Stimulated activated CD4-positive, alpha-beta T cell treated with anti-CD3 and anti-CD28 coated beads, TNF-alpha, amount 100 ng/mL, for 1 hour (primary cell): Measurements from ENCODE around the gene NACA2.
"Not testable (repeated sequence)": the region's sequence is repeated elsewhere in the genome, so short reads cannot be mapped to it uniquely, and the experiment has no call there.

Source experiments
- DNase-seq, 3 donors: peaks; one replicate each; pipeline ENCODE4 v3.0.0-alpha.2; 2020; ENCODE audit warnings: low read depth in 3 of 3, low spot score in 1 of 3

The NACA2 gene

DNA sequence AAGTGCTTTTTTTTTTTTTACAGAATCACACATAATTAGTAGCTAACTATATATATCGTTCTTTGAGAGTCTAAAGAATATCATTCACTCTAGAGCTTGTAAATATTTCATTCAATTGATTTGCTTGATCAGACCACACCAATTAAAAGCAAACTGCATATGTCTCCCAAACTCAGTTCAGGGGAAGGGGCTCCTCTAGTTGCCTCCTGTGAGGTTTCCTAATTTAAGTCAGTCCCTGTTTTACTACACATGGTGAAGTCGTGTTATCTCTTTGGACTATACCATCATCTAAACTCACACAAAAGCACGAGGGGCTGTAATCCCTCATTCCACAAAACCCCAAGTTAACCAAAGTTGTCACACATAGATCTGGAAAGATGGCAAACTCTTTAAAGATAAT is 11.7 kb downstream of the NACA2 start:
- no peak for DNase-seq

DNA sequence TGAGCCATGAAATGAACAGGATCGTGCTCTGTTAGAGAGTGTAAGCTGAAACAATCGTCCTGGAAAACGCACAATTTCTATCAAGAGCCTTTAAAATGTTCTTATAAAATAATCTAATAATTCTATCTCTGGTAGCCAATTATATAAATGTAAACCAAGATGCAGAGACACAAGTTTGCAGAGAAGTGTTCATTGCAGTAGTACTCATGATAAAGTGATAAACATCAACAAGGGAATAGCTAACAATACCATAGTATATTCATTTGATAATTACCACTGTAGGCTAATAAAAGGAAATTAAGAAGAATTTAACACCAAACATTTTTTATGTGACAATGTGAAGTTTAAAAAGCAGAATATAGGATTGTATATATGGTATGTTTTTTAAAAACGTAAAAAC is 12.4 kb downstream of the NACA2 start:
- DNase-seq: no peak

DNA sequence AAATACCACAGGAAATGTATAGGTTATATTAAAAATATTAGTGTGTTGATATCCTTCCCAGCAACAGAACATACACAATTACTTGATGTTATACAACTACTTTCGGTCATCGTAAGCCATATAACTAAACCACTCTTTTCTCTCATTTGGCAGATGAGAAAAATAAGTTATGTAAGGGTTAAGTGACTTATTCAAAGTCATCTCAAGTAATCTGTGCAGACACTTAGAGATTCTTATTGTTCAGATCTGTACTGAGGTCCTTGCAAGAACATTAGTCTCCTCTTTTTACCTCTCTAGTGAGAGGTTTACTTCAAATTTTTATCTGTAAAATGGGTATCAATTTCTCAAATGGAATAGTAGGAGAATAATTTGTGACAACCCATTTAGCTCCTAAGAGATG is 15.0 kb downstream of the NACA2 start:
- no peak for DNase-seq

DNA sequence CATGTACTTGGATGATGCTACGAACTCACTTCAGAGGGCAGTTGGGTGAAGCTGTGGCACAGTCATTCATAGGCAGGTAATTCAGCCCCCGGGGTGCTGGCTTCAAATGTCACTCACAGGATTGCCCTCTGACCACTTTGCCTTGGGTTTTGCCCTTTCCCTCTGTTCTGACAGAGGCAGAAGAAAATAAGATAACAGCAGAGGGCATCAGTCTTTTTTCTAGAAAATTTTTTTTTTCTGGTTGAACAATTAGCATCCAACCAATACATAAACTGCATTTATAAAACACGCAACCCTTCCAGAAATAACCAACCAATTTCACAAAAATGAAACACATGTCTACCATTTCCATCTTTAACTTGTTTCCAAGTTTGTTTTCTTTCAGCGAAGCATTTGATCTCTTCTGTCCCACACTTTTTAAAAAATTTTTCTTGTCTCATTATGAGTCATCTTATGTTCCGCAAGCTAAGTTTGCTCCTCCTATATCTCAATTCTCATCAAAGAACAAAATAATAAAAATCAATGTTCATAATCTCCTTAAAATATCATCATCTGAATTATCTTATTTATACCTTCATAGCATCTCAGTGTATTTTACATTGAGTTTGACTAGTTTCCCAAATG is 15.6 kb downstream of the NACA2 start:
- no peak for DNase-seq

DNA sequence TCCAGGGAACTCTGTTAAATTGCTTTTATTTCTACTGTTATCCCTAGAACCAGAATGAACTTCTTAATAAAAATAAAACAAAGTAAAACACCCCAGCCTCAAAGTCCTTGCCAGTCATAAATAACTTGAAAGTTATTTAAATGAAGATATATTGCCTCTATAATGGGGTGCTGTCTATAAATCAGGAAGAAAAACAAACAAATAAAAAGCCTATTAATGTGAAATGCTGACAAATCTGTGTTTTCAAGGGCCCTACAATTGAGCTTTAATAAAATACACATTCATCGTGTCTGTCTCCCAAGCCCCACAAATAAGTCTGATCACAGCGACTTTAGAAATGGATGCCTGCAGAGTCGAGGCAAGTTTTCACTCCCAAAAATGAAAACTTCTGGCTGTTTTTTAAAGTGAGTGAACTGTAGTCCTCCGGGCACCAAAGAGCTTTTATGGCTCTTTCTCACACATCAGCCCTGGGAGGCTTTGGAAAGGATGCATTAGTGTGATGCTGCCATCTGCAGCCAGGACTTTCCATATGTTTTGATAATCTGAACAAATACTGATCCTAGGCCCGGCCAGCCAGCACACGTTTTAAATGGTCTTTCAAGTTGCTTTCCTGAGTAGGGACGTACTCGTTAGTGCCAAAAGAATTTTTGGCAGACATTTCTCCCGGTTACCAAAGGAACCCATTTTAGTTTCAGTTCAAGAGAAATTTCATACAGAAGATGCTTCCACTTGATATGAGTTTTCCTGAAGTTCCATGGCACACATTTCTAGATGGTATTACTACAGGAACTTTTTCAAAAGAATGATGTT is 16.3 kb downstream of the NACA2 start:
- DNase-seq: no peak

DNA sequence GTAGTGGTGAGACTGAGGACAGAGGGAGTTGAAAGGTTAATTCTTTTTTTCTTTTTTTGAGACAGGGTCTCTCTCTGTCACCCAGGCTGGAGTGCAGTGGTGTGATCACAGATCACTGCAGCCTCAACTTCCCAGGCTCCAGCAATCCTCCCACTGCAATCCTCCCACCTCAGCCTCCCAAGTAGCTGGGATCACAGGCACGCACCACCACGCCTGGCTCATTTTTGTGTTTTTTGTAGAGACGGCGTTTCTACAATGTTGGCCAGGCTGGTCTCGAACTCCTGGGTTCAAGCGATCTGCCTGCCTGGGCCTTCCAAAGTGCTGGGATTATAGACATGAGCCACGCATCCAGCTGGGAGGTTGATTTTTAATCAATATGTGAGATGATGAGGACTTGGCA is 18.5 kb downstream of the NACA2 start:
- DNase-seq: not testable (repeated sequence)

DNA sequence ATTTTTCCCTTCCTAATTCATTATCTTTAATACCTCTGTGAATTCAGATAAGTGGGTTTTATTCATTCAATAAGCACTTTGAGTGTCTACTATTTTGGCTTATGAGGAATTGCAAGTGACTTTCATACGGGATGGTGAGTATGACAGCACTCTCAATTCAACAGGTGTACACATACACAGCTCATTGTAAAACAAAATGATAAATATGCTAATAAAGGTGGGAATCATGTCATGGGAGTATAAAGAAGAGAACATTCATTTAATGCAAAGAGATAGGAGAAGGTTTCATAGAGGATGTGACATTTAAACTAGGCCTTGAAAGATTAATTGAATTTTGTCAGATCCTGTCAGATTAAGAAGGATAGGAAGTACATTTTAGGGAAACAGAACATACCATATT is 19.4 kb downstream of the NACA2 start:
- no peak for DNase-seq

DNA sequence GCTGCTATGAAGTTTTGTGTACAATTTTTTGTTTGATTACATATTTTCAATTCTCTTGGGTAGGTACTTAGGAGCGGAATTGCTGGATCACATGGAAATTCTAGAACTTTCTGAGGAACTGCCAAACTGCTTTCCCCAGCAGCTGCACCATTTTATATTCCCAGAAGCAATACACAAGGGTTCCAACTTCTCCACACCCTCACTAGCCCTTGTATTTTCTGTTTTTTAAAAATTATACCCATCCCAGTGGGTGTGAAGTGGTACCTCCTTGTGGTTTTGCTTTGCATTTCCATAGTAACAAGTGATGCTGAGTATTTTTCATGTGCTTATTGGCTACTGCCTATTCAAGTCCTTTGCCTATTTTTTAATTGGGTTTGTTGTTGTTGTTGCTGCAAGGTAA is 20.9 kb downstream of the NACA2 start:
- DNase-seq: no peak

DNA sequence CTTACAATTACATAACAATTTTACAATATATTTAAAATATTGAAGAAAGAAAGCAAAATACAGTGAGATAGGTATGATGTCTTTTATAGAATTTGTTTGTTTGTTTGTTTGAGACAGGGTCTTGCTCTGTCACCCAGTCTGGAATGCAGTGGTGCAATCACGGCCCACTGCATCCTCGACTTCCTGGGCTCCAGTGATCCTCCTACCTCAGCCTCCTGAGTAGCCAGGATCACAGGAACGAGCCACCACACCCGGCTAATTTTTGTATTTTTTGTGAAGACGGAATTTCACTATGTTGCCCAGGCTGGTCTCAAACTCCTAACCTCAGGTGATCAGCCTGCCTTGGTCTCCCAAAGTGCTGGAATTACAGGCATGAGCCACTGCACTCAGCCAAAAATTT is 21.5 kb downstream of the NACA2 start:
- DNase-seq: not testable (repeated sequence)

DNA sequence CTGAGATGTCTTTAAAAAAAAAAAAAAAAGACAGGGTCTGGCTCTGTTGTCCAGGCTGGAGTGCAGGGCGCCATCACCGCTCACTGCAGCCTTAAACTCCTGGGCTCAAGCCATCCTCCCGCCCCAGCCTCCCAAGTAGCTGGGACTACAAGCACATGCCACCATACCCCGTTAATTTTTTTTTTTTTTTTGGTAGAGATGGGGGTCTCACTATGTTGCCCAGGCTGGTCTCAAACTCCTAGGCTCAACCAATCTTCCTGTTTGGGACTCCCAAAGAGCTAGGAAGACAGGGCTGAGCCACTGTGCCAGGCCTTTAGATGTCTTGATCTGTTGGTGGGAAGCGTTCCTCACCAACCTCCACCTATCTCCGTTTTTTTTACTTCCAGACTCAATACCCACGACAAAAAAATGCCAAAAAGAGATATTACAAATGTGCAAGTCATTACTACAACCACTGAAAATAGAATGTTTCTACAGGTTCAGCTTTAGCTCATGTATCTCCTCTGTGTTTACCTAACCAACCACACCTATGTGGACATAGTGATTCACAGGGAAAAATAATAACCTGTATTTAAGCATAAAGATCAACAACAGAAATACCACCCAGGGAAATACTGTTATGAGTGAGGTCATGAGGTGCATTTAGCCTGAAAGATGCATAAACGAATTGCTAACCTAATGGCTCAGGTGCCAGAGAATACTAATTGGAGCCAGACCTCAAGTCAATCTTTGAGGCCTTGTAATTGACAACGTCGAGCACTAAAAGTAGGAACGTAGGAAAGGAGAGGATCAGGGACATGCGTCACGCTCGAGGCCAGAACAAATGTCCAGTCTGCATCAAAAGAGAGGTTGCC is 22.6 kb downstream of the NACA2 start:
- no peak for DNase-seq

DNA sequence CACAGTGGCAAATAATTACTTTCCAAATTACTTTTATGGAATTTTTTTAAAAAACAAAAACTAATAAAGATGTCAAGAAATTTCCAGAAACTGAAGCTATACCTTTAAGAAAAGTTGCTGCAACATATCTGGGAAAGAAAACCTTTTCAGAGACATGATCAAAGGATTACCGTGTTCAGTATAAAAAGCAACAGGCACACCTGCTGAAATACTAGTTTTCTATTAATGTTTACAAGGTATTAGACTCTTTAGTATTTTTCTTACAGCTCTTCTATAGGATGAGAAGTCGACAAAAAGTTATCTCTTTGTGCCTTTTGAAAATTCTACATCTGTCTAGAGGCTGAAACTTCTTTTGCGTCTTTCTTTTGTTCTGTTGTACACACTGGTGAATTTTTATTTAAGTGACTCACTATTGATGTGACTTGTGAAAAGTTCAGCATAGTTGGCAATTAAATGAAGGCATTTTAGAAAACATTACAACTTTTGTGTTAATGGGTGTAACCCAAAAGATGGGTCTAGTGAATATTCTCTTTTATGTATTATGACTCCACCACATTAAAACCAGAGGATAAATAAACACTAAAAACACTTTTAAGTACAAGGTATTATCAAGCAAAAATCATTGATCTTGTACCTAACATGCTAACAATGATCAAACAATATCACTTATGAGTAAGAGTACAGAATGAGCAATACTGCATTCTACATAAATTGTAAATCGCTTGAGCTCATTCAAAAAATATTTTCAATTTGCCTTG is 23.8 kb downstream of the NACA2 start:
- DNase-seq: no peak

DNA sequence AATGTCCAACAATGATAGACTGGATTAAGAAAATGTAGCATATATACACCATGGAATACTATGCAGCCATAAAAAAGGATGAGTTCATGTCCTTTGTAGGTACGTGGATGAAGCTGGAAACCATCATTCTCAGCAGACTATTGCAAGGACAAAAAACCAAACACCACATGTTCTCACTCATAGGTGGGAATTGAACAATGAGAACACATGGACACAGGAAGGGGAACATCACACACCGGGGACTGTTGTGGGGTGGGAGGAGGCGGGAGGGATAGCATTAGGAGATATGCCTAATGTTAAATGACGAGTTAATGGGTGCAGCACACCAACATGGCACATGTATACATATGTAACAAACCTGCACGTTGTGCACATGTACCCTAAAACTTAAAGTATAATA is 24.6 kb downstream of the NACA2 start:
- DNase-seq: not testable (repeated sequence)

DNA sequence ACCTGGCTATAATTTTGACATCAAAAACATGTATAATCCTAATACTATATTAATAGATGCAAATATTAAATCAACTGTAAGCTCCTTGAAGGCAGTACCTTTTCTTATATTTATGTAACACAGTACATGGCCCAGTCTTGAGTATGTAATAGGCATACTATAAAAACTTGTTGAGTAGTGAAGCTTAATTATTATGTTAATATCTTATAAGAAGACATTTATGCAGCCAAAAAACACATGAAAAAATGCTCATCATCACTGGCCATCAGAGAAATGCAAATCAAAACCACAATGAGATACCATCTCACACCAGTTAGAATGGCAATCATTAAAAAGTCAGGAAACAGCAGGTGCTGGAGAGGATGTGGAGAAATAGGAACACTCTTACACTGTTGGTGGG is 25.2 kb downstream of the NACA2 start:
- not testable (repeated sequence) for DNase-seq

DNA sequence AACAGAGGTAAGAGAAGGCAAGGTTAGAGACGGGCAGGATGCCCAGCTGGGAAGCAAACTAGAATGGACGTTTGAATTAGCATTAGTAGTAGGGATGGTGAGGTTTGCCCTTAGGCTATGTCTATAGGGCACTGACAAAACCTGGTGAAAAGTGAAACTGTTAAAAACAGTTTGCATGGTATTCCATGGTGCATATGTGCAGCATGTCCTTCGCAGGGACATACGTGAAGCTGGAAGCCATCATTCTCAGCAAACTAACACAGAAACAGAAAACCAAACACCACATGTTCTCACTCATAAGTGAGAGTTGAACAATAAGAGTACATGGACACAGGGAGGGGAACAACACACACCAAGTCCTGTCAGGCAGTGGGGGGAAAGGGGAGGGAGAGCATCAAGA is 25.8 kb downstream of the NACA2 start:
- DNase-seq: no peak

DNA sequence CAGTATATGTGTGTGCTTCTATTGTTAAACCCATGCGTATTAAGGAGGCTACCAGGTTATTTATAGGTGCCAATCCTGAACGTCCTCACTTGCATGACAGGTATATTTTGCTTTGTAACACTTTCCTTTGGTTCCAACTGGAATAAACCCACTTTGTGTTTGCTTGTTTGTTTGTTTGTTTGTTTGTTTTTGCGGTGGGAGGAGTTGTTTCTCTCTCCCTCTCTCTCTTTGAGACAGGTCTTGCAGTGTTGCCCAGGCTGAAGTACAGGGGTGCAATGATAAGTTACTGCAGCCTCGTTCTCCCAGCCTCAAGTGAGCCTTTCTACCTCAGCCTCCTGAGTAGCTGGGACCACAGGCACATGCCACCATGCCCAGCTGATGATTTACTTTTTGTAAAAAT is 28.7 kb downstream of the NACA2 start:
- no peak for DNase-seq

DNA sequence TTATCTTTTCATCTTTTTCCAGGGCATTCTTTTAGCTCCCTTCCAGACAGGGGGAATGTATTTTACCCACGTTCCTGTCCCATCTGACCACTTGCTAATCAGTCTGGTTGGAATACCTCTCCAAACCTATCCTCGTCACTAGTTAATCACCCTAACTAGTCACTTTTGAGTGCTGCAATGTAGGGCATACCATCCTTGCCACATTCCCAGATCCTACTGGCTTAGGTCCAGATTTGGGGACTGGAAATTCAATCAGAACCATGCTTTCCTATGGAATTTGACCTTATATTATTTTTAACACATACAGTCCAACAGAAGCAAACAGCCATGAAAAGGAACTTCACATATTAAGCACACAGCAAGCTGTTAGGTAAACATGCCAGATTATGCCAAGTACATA is 29.7 kb downstream of the NACA2 start:
- DNase-seq: no peak

DNA sequence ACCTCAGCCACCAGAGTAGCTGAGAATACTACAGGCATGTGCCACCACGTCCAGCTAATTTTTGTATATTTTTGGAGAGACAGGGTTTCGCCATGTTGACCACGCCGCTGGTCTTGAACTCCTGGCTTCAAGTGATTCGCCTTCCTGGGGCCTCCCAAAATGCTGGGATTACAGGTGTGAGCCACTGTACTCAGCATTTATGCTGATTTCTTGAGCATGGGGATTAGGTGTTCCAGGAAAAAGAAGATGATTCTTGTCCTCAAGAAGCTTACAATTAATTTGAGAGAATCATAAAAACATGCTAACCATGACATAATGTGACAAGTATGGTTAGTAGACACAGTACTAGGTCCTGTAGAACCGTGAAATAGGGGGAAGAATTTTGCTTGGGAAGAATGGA is 30.9 kb downstream of the NACA2 start:
- no peak for DNase-seq

DNA sequence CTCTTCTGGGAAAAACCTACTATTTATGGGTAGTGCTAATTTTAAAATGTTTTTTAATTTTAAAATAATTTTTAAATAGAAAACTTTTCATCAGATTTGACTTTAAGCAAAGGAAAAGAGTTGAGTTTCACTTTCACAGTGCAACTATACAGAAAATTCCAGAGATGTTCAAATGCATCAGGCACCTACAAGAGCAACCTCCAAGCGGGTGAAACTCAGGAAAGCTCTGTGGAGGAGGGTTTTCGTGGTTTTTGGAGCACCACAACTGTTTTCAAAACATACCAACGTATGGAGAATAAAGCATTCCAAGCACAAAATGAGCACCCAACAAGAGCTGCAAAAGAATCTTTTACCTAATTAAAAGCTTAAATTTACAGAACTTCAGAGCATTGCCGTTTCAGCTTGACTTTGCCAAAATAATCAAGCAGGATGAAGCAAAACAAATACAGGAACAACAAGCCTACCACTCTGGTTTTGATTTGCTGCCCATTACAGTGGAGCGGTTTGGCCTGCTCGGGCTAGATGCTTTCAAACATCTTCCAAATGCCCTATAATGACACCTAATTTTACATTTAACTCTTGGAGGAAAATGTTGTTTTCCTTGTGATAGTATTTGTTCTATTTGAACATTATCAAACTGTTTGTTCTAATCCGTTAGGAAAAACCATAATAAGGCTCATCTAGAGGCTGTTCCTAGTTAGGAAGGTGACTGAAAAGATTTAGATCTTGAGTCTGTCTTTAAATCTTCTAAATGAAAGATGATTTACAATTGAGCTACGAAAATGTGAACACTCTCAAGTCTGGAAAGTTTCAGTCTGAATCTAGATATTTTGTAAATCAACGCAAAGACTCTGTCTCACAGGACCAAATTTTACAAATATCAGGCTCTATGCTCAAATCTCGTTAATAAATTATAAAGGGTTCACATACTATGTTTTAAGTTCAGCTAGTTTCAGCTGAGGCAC is 34.5 kb downstream of the NACA2 start:
- no peak for DNase-seq

DNA sequence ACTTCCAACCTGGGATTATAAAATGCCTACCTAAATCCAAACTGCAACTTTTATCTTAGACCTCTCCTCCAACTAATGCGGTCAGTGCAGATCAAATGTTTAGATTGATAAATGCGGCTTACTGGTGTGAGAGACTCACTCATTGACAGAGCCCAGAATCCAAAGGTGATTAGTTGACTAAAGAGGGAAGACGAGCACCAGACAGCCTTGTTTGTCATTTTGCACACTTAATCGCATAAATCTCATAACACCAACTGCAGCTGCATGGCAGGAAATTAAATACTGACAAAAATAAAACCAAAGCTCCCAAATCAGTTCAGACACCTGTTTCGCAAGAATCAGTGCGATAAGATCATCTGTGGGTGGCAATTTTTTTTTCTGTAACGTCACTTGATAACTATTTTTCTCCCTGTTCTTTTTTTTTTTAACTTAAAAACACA is 35.9 kb downstream of the NACA2 start:
- DNase-seq: no peak

DNA sequence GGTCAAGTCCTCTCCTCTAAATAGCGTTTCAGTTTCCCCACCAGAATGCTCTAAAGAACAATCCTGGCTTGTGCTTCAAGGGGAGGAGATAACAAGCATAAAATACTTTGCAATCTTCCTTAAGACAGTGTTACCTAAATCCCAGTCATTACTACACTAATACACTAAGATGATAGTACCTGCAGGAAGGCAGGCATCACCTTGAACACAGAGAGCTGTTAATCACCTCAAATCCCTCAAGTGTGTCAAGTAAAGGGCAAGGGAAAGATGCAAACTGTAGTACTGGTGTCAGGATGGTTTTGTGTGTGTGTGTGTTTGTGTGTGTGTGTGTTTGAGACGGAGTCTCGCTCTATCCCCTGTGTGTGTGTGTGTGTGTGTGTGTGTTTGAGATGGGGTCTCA is 36.8 kb downstream of the NACA2 start:
- no peak for DNase-seq
